Karpas-422 (cell line): ENCODE results near the gene DNLZ. TPM values are rescaled to one million over a fixed set of nuclear protein-coding genes. Genes with fewer than 3 reads are reported as not detected.

Experiments used
- DNase-seq: peaks from one replicate; pipeline ENCODE4 v3.0.0-alpha.2; 2015
- H2AFZ ChIP-seq: fragments of 200-600 bp; sonication (generic); 2 replicates; pipeline ENCODE4 v1.6.1; 2014; ENCODE audit warnings: antibody characterized with exemption, low read length, mixed read lengths
- H3K27ac ChIP-seq: fragments of 200-600 bp; sonication (generic); 2 replicates; pipeline ENCODE4 v1.5.1; 2014; ENCODE audit warnings: mild to moderate bottlenecking, low read length, moderate library complexity
- H3K27me3 ChIP-seq: fragments of 200-600 bp; sonication (generic); 2 replicates; pipeline ENCODE4 v1.6.1; 2014; ENCODE audit warnings: low read length, mixed read lengths
- H3K36me3 ChIP-seq: fragments of 200-600 bp; sonication (generic); 2 replicates; pipeline ENCODE4 v1.6.1; 2014; ENCODE audit warnings: low read length, mixed read lengths; ENCODE audit not compliant: insufficient read depth
- H3K4me1 ChIP-seq: fragments of 200-600 bp; sonication (generic); 2 replicates; pipeline ENCODE4 v1.6.1; 2014; ENCODE audit warnings: mild to moderate bottlenecking, low read length, mixed read lengths
- H3K4me2 ChIP-seq: fragments of 200-600 bp; sonication (generic); 2 replicates; pipeline ENCODE4 v1.6.1; 2014; ENCODE audit warnings: low read length, low read depth, mild to moderate bottlenecking; ENCODE audit not compliant: poor library complexity, severe bottlenecking
- H3K4me3 ChIP-seq: fragments of 200-600 bp; sonication (generic); 2 replicates; pipeline ENCODE4 v1.5.1; 2014; ENCODE audit warnings: mild to moderate bottlenecking, antibody characterized with exemption, low read length, mixed read lengths
- H3K79me2 ChIP-seq: fragments of 200-600 bp; sonication (generic); 2 replicates; pipeline ENCODE4 v1.6.1; 2014; ENCODE audit warnings: mild to moderate bottlenecking, low read length, mixed read lengths
- H3K9ac ChIP-seq: fragments of 200-600 bp; sonication (generic); 2 replicates; pipeline ENCODE4 v1.6.0; 2014; ENCODE audit warnings: low read length
- H3K9me2 ChIP-seq: fragments of 200-600 bp; sonication (generic), shearing (Covaris generic); replicated peaks from 2 replicates; pipeline ENCODE4 v1.6.0; 2014; ENCODE audit warnings: mild to moderate bottlenecking, low read length, moderate library complexity; ENCODE audit not compliant: insufficient read depth
- H3K9me3 ChIP-seq: fragments of 300-700, 200-600 bp; sonication (generic); 2 replicates; pipeline ENCODE4 v1.6.1; 2014; ENCODE audit warnings: low read length, mixed read lengths
- H4K20me1 ChIP-seq: fragments of 200-600 bp; sonication (generic); 2 replicates; pipeline ENCODE4 v1.6.1; 2014; ENCODE audit warnings: mild to moderate bottlenecking, antibody characterized with exemption, low read length, low read depth; ENCODE audit not compliant: insufficient read depth
- total RNA-seq: library from RNA; depleted of rRNA; stranded (reverse); fragments of >200 nt; shearing (Covaris generic); gene quantifications from 2 replicates; pipeline ENCODE4 v1.2.3, GENCODE V29; 2014; ENCODE audit warnings: low replicate concordance

Gene DNLZ
- total RNA-seq, 1 experiment from 2014 or later: 40.1 TPM

GRCh38 chr9:136372006-136372405 lies 8.5 kb upstream of the DNLZ start:
- H4K20me1 ChIP-seq: no peaks in the 10 kb centered on the region
- no peaks in the 10 kb centered on the region for H3K79me2 ChIP-seq
- no peaks in the 10 kb centered on the region for H3K9me3 ChIP-seq
- H3K9me2 ChIP-seq: no peaks in the 10 kb centered on the region
- no peaks in the 10 kb centered on the region for H3K27me3 ChIP-seq
- peaks cover 10% of the 10 kb centered on the region for H3K4me1 ChIP-seq
- H3K9ac ChIP-seq: no peak overlapping the region; the same call in 1 of the 2 replicates
- no peak for DNase-seq
- H3K36me3 ChIP-seq: no peaks in the 10 kb centered on the region
- H3K4me3 ChIP-seq: no peak overlapping the region
- H3K4me2 ChIP-seq: no peak overlapping the region
- no peak overlapping the region for H2AFZ ChIP-seq
- H3K27ac ChIP-seq: no peak overlapping the region; the same call in 1 of the 2 replicates

GRCh38 chr9:136371533-136371880 lies 8.0 kb upstream of the DNLZ start:
- Histone ChIP-seq H3K79me2 (no peaks in the 10 kb centered on the region), H2AFZ (no peak overlapping the region), H3K4me2 (no peak overlapping the region), H3K9ac (no peak overlapping the region), H3K4me1 (peaks cover 10% of the 10 kb centered on the region), H3K9me3 (no peaks in the 10 kb centered on the region), H3K4me3 (no peak overlapping the region), H4K20me1 (no peaks in the 10 kb centered on the region), H3K27me3 (no peaks in the 10 kb centered on the region), H3K36me3 (no peaks in the 10 kb centered on the region), H3K9me2 (no peaks in the 10 kb centered on the region), H3K27ac (no peak overlapping the region)
- no peak for DNase-seq

- Histone ChIP-seq H2AFZ (no peak overlapping the region), H3K4me3 (no peak overlapping the region), H3K9ac (no peak overlapping the region), H3K4me1 (peaks cover 10% of the 10 kb centered on the region), H3K9me3 (no peaks in the 10 kb centered on the region), H3K27ac (no peak overlapping the region), H3K9me2 (no peaks in the 10 kb centered on the region), H3K4me2 (no peak overlapping the region), H4K20me1 (no peaks in the 10 kb centered on the region), H3K79me2 (no peaks in the 10 kb centered on the region), H3K27me3 (no peaks in the 10 kb centered on the region), H3K36me3 (no peaks in the 10 kb centered on the region)
- DNase-seq: no peak
These were observed 7.4 kb upstream of the DNLZ start for GRCh38 chr9:136370687-136371532.

- H3K36me3 ChIP-seq: no peaks in the 10 kb centered on the region
- no peak overlapping the region for H3K9ac ChIP-seq
- no peak overlapping the region for H3K4me3 ChIP-seq
- no peaks in the 10 kb centered on the region for H4K20me1 ChIP-seq
- no peak overlapping the region for H2AFZ ChIP-seq
- H3K27ac ChIP-seq: no peak overlapping the region
- no peak overlapping the region for H3K4me2 ChIP-seq
- no peak for DNase-seq
- H3K79me2 ChIP-seq: no peaks in the 10 kb centered on the region
- no peaks in the 10 kb centered on the region for H3K27me3 ChIP-seq
- H3K9me2 ChIP-seq: no peaks in the 10 kb centered on the region
- H3K9me3 ChIP-seq: no peaks in the 10 kb centered on the region
- H3K4me1 ChIP-seq: peaks cover 10% of the 10 kb centered on the region
These were observed 6.5 kb upstream of the DNLZ start for GRCh38 chr9:136370037-136370436.

GRCh38 chr9:136368190-136368589 lies 4.6 kb upstream of the DNLZ start:
- no peaks in the 10 kb centered on the region for H3K36me3 ChIP-seq
- H3K4me1 ChIP-seq: peaks cover 18% of the 10 kb centered on the region
- no peak overlapping the region for H2AFZ ChIP-seq
- H3K27me3 ChIP-seq: no peaks in the 10 kb centered on the region
- no peak overlapping the region for H3K9ac ChIP-seq
- H3K79me2 ChIP-seq: no peaks in the 10 kb centered on the region
- no peak overlapping the region for H3K27ac ChIP-seq
- no peak overlapping the region for H3K4me3 ChIP-seq
- H4K20me1 ChIP-seq: no peaks in the 10 kb centered on the region
- H3K9me2 ChIP-seq: no peaks in the 10 kb centered on the region
- H3K4me2 ChIP-seq: no peak overlapping the region
- DNase-seq: no peak
- no peaks in the 10 kb centered on the region for H3K9me3 ChIP-seq

GRCh38 chr9:136367296-136368145 lies 4.0 kb upstream of the DNLZ start:
- Histone ChIP-seq H3K9me3 (no peaks in the 10 kb centered on the region), H3K4me3 (no peak overlapping the region), H3K9me2 (no peaks in the 10 kb centered on the region), H3K27ac (no peak overlapping the region), H2AFZ (no peak overlapping the region), H4K20me1 (peaks cover 4% of the 10 kb centered on the region), H3K4me2 (no peak overlapping the region), H3K9ac (no peak overlapping the region), H3K27me3 (no peaks in the 10 kb centered on the region), H3K36me3 (no peaks in the 10 kb centered on the region), H3K79me2 (peaks cover 4% of the 10 kb centered on the region; the same call in 1 of the 2 replicates), H3K4me1 (peaks cover 16% of the 10 kb centered on the region)
- DNase-seq: no peak

GRCh38 chr9:136366826-136367225 lies 3.3 kb upstream of the DNLZ start:
- Histone ChIP-seq H3K79me2 (peaks cover 6% of the 10 kb centered on the region; the same call in 1 of the 2 replicates), H3K36me3 (no peaks in the 10 kb centered on the region), H3K27ac (no peak overlapping the region)

GRCh38 chr9:136365775-136366222 lies 2.3 kb upstream of the DNLZ start:
- Histone ChIP-seq H3K9me2 (no peaks in the 10 kb centered on the region), H3K36me3 (no peaks in the 10 kb centered on the region), H3K4me3 (no peak overlapping the region), H3K27ac (no peak overlapping the region), H3K4me2 (no peak overlapping the region), H3K4me1 (peaks cover 18% of the 10 kb centered on the region), H4K20me1 (peaks cover 9% of the 10 kb centered on the region), H2AFZ (no peak overlapping the region), H3K9me3 (no peaks in the 10 kb centered on the region), H3K9ac (no peak overlapping the region), H3K79me2 (peaks cover 6% of the 10 kb centered on the region; the same call in 1 of the 2 replicates), H3K27me3 (no peaks in the 10 kb centered on the region)
- DNase-seq: no peak

More at GRCh38 chr9:136366826-136367225, 3.3 kb upstream of the DNLZ start:
- H3K9me2 ChIP-seq: no peaks in the 10 kb centered on the region
- H3K4me3 ChIP-seq: no peak overlapping the region
- H3K4me1 ChIP-seq: peaks cover 18% of the 10 kb centered on the region
- H4K20me1 ChIP-seq: peaks cover 9% of the 10 kb centered on the region
- H3K9ac ChIP-seq: no peak overlapping the region
- H3K27me3 ChIP-seq: no peaks in the 10 kb centered on the region
- H3K9me3 ChIP-seq: no peaks in the 10 kb centered on the region
- no peak overlapping the region for H2AFZ ChIP-seq
- no peak for DNase-seq
- H3K4me2 ChIP-seq: no peak overlapping the region
